Sigmoid colon (tissue), 7 donors: ENCODE results near the gene DNAH11. TPM values are rescaled to one million over a fixed set of nuclear protein-coding genes. Genes with fewer than 3 reads are reported as not detected.

Experiments
- DNase-seq: peaks from one replicate; pipeline ENCODE4 v3.0.0-alpha.2; 2019
- H3K27ac ChIP-seq, 4 donors: fragments of 200-600 bp; sonication (generic); one replicate each; pipeline ENCODE4 v1.5.1; 2016 to 2019; ENCODE audit warnings: mild to moderate bottlenecking in 1 of 4
- H3K27me3 ChIP-seq, 3 donors: fragments of 200-600 bp; sonication (generic); one replicate each; pipeline ENCODE4 v1.5.1; 2019; ENCODE audit warnings: mild to moderate bottlenecking in 1 of 3
- H3K36me3 ChIP-seq, 4 donors: fragments of 200-600 bp; sonication (generic); one replicate each; pipeline ENCODE4 v1.5.1; 2016 to 2019
- H3K4me1 ChIP-seq, 4 donors: fragments of 200-600 bp; sonication (generic); one replicate each; pipeline ENCODE4 v1.5.1; 2017 to 2019
- H3K4me3 ChIP-seq, 4 donors: fragments of 200-600 bp; sonication (generic); one replicate each; pipeline ENCODE4 v1.5.1; 2017 to 2019; ENCODE audit warnings: mild to moderate bottlenecking in 2 of 4, moderate library complexity in 1 of 4
- H3K9me3 ChIP-seq, 4 donors: fragments of 200-600 bp in 3 of 4; sonication (generic) in 3 of 4; one replicate each; pipeline versions ENCODE4 v1.5.1 to v1.6.1; 2013 to 2019
- CTCF ChIP-seq, 4 experiments: fragments of 450-650 bp in 3 of 4; fragments of 200-600 bp in 1 of 4; IDR thresholded peaks; one replicate each; pipeline ENCODE4 v1.5.1; 2016 to 2019; ENCODE audit warnings: antibody characterized with exemption in 4 of 4, mild to moderate bottlenecking in 3 of 4, moderate library complexity in 2 of 4
- EP300 ChIP-seq, 4 donors: sonication (generic); formaldehyde crosslinking; IDR thresholded peaks; one replicate each; pipeline ENCODE4 v1.6.1; 2017; ENCODE audit warnings: antibody characterized with exemption in 4 of 4
- POLR2A ChIP-seq, 2 donors: fragments of 450-650 bp; IDR thresholded peaks; one replicate each; pipeline ENCODE4 v1.6.1; 2016; ENCODE audit warnings: antibody characterized with exemption in 2 of 2, mild to moderate bottlenecking in 2 of 2, moderate library complexity in 2 of 2
- POLR2AphosphoS5 ChIP-seq, 4 donors: sonication (generic); formaldehyde crosslinking; IDR thresholded peaks; one replicate each; pipeline ENCODE4 v1.6.1; 2017; ENCODE audit warnings: antibody characterized with exemption in 4 of 4
- WGBS, 2 donors: extraction: QIAGEN DNeasy Blood & Tissue Kit; methylation state at CpG; one replicate each; pipeline ENCODE4 v1.1.7; 2013; 5-methylcytosine and 5-hydroxymethylcytosine counted together
- intact Hi-C: fragments of 100-400 bp; cut with DNase I; formaldehyde crosslinking; loops from one replicate; pipeline ENCODE4 v1.15.1; 2023
- polyA plus RNA-seq, 3 donors: library from polyadenylated mRNA; stranded (reverse); fragments of 200-250 nt; gene quantifications; one replicate each; pipeline ENCODE4 v1.2.3, GENCODE V29; 2013
- total RNA-seq, 4 donors: library from RNA; depleted of rRNA; stranded (reverse); fragments of >200 nt; gene quantifications; one replicate each; pipeline ENCODE4 v1.1.0, GENCODE V29; 2016
- donor health status: healthy with polysubstance abuse.
- donor health status: Bipolar disorder and iron deficiency.
- donor health status: healthy.

The DNAH11 gene
- total and polyA plus RNA-seq, 7 donors, result under 0.01 to 1.2 (median 0.13) TPM; not detected in 2

DNA sequence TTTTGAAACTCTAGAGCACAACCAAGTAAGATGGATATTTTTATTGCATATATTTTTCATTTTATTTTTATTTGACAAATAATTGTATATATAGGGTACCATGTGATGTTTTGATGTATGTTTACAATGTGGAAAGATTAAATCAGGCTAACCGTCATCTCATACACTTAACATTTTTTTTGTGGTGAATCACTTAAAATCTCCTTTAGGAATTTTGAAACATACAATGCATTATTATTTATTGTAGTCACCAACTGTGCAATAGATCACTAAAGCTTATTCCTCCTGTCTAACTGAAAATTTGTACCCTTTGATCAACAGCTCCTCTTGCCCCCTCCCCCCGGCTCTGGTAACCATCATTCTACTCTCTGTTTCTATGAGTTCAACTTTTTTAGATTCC lies 77.2 kb downstream of the DNAH11 start:
- intact Hi-C loops, result no loop called here
- no peak for DNase-seq
- H3K27me3 ChIP-seq, result no peaks in the 10 kb centered on the region
- H3K4me3 ChIP-seq, result no peak overlapping the region
- no peaks in the 10 kb centered on the region for H3K9me3 ChIP-seq
- no peaks in the 10 kb centered on the region for H3K36me3 ChIP-seq
- H3K27ac ChIP-seq, result no peak overlapping the region
- 87 to 91% methylated on average over 2 of the region's 2 CpGs for WGBS, 2 donors
- no peak for TF ChIP-seq EP300 (IDR thresholded peaks at IDR 0.05)
- TF ChIP-seq CTCF (IDR thresholded peaks at IDR 0.05), result no peak
- H3K4me1 ChIP-seq, result peaks cover 0 to 11% (median 0%) of the 10 kb centered on the region in 4 donors

DNA sequence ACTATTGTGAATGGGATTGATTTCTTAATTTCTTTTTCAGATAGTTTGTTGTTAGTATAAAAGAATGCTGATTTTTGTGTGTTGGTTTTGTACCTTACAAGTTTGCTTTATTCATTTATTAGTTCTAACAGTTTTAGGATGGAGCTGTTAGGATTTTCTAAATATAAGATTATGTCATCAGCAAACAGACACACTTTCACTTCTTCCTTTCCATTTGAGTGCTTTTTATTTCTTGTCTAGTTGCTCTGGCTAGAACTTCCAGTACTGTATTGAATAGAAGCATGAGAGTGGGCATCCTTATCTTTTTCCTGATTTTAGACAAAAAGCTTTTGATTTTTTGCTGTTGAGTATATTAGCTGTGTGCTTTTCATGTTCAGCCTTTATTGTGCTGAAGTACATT lies 81.5 kb downstream of the DNAH11 start:
- TF ChIP-seq CTCF (IDR thresholded peaks at IDR 0.05) (no peak), POLR2AphosphoS5 (IDR thresholded peaks at IDR 0.05) (no peak), EP300 (IDR thresholded peaks at IDR 0.05) (no peak), POLR2A (IDR thresholded peaks at IDR 0.05) (no peak)
- no peak overlapping the region for H3K4me3 ChIP-seq
- no peak for DNase-seq
- H3K27ac ChIP-seq, result no peak overlapping the region
- H3K4me1 ChIP-seq, result no peaks in the 10 kb centered on the region
- intact Hi-C loops, result no loop called here
- H3K36me3 ChIP-seq, result no peaks in the 10 kb centered on the region
- H3K9me3 ChIP-seq, result no peaks in the 10 kb centered on the region
- no peaks in the 10 kb centered on the region for H3K27me3 ChIP-seq

DNA sequence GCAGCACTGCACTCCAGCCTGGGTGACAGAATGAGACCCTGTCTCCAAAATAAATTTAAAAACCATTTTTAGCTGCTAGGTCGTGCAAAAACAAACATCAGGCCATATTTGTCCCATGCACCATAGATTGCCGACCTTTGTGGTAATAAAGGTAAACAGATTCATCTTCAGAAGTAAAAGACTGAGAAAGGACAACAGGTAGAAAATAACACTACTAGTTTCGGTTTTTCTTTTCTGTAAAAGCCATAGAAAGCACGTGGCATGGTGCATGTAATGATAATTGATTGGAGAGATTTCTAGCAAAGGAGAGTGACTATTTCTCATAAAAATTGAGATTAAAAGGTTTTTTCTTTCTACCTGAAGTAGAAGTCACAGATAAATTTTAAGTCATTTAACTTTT lies 93.9 kb downstream of the DNAH11 start:
- Histone ChIP-seq H3K4me1 (no peaks in the 10 kb centered on the region), H3K36me3 (no peaks in the 10 kb centered on the region), H3K27me3 (no peaks in the 10 kb centered on the region), H3K27ac (no peak overlapping the region), H3K4me3 (no peak overlapping the region), H3K9me3 (no peaks in the 10 kb centered on the region)
- DNase-seq, result no peak
- TF ChIP-seq POLR2AphosphoS5 (IDR thresholded peaks at IDR 0.05), result no peak
- no peak for TF ChIP-seq EP300 (IDR thresholded peaks at IDR 0.05)
- no peak for TF ChIP-seq CTCF (IDR thresholded peaks at IDR 0.05)
- TF ChIP-seq POLR2A (IDR thresholded peaks at IDR 0.05), result no peak
- WGBS, 2 donors, result 43 to 72% methylated on average over 4 of the region's 4 CpGs
- intact Hi-C loops, result no loop called here

DNA sequence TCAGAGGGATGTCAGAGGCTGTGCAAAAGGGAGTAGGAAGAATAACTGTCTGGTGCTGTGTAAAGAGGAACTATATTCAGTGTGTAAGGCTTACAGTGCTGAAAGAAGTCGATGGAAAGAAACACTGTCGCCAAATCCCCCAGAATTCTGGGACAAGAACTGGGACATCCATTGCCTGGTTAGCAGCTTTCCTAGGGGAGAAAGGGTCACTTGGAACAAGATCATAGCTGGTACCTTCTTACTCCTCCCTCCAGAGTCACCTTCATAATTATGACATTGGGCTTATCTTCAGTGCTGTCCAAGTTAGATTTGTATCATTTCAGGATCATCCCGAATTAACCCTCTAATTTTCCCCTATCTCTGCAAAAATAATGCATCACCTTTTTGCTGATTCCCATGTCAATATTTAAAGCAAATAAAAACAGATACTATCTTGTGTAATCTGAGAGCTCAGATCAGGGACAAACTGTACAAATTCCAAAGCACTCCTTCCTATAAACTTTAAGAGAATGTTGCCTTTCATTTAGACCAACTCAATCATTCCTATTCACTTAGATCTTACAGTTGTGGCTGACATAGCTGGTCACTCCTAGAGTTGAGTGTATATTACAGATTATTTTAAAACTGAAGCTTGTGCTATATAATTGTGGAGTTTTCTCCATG lies 96.5 kb downstream of the DNAH11 start:
- Histone ChIP-seq H3K27ac (no peak overlapping the region), H3K4me1 (no peaks in the 10 kb centered on the region), H3K36me3 (no peaks in the 10 kb centered on the region), H3K27me3 (no peaks in the 10 kb centered on the region), H3K4me3 (no peak overlapping the region), H3K9me3 (no peaks in the 10 kb centered on the region)
- intact Hi-C loops, result no loop called here
- DNase-seq, result no peak
- no peak for TF ChIP-seq POLR2AphosphoS5 (IDR thresholded peaks at IDR 0.05)
- no peak for TF ChIP-seq CTCF (IDR thresholded peaks at IDR 0.05)
- TF ChIP-seq EP300 (IDR thresholded peaks at IDR 0.05), result no peak
- no peak for TF ChIP-seq POLR2A (IDR thresholded peaks at IDR 0.05)
- 79 to 90% methylated on average over 3 of the region's 3 CpGs for WGBS, 2 donors

- intact Hi-C loops, result no loop called here
- Histone ChIP-seq H3K9me3 (no peaks in the 10 kb centered on the region), H3K4me3 (no peak overlapping the region), H3K36me3 (no peaks in the 10 kb centered on the region), H3K27ac (no peak overlapping the region), H3K4me1 (no peaks in the 10 kb centered on the region), H3K27me3 (no peaks in the 10 kb centered on the region)
- no peak for DNase-seq
- 78 to 86% methylated on average over 2 of the region's 2 CpGs for WGBS, 2 donors
- TF ChIP-seq POLR2A (IDR thresholded peaks at IDR 0.05) (no peak), POLR2AphosphoS5 (IDR thresholded peaks at IDR 0.05) (no peak), CTCF (IDR thresholded peaks at IDR 0.05) (no peak), EP300 (IDR thresholded peaks at IDR 0.05) (no peak)
These were observed 97.3 kb downstream of the DNAH11 start for GRCh38 chr7:21640105-21640504.
